Activated naive CD8-positive, alpha-beta T cell (primary cell): Measurements from ENCODE around the gene IQCE.

ENCODE experiments used
- H3K27ac Mint-ChIP-seq: one replicate; pipeline ENCODE4 v1.8.0; 2021; ENCODE audit warnings: mixed read lengths
- H3K27me3 Mint-ChIP-seq: one replicate; pipeline ENCODE4 v1.8.0; 2021; ENCODE audit warnings: mixed read lengths
- H3K36me3 Mint-ChIP-seq: one replicate; pipeline ENCODE4 v1.8.0; 2021; ENCODE audit warnings: mixed read lengths
- H3K4me1 Mint-ChIP-seq: one replicate; pipeline ENCODE4 v1.8.0; 2021; ENCODE audit warnings: low read depth, mixed read lengths
- H3K4me3 Mint-ChIP-seq: one replicate; pipeline ENCODE4 v1.8.0; 2021; ENCODE audit warnings: mild to moderate bottlenecking, mixed read lengths
- H3K9me3 Mint-ChIP-seq: one replicate; pipeline ENCODE4 v1.8.0; 2021; ENCODE audit warnings: low read depth, mixed read lengths

Gene IQCE

DNA sequence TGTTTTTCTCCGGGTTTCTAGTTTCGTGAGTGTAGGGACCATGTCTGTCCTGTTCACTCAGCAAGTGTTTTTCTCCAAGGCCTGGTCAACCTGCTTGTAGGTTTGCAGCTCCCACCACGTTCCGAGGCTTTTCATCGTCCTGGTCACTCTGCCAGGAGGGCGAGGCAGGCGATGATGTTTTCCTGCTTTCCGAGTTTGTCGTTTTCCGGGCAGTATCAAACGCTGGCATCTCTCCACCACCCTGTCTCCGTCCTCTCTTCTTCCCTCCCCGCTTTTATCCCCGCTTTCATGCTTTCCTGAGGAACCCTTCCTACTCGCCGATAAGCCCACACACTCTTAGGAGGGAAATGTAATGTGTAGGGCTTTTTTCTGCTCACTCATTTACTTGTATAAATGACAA is 11.2 kb downstream of the IQCE start:
- no peak overlapping the region for H3K27ac Mint-ChIP-seq
- peaks cover 11% of the 10 kb centered on the region for H3K36me3 Mint-ChIP-seq
- H3K9me3 Mint-ChIP-seq: no peaks in the 10 kb centered on the region
- H3K4me3 Mint-ChIP-seq: no peak overlapping the region
- peaks cover 6% of the 10 kb centered on the region for H3K4me1 Mint-ChIP-seq
- no peaks in the 10 kb centered on the region for H3K27me3 Mint-ChIP-seq

DNA sequence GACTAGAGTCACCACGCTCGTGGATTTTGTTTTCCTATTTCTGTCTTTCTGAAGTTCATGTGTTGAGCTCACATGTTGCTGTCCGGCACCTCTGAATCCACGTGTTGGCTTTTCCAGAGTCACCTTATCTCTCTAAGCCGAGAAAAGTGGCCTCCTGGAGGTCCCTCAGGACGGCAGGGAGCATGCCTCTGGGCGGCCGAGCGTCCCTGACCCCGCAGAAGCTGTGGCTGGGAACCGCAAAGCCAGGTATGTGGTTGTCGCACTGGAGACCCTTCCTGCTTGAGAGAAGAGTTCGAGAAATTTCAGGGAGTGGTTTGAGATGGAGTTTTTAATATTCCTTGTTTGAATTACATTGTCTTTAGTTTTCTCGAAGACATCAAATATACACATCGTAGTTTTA is 12.6 kb downstream of the IQCE start:
- H3K27ac Mint-ChIP-seq: no peak overlapping the region
- no peaks in the 10 kb centered on the region for H3K27me3 Mint-ChIP-seq
- peaks cover 13% of the 10 kb centered on the region for H3K36me3 Mint-ChIP-seq
- no peaks in the 10 kb centered on the region for H3K9me3 Mint-ChIP-seq
- H3K4me1 Mint-ChIP-seq: peaks cover 5% of the 10 kb centered on the region
- no peak overlapping the region for H3K4me3 Mint-ChIP-seq

DNA sequence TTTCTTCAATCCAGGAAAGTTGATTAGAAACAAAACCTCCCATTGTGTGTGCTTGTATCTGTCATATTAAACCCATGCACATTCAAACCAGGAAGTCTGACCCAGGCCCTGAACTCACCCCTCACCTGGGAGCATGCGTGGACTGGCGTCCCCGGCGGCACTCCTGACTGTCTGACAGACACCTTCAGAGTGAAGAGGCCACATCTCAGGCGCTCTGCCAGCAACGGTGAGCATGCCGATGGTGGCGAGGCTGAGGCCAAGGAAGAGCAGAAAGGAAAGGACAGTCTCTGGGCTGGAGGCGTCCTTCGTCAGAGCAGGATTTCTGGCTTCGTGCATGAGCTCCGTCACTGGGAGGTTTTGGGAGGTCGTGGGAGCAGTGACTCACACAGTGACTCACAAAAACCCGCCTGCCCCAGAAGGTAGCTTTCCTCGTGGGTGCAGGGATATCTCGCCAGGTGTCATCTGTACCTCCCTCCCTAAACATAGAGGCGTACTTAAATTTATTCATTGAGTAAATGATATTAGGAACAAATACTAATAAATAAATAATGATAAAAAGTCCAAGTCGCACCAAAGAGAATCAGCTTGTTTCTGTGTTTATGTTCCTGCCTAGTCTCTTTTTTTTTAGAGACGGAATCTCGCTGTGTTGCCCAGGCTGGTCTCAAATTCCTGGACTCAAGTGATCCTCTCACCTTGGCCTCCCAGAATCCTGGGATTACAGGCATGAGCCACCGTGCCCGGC is 13.5 kb downstream of the IQCE start:
- H3K9me3 Mint-ChIP-seq: no peaks in the 10 kb centered on the region
- peaks cover 5% of the 10 kb centered on the region for H3K4me1 Mint-ChIP-seq
- no peaks in the 10 kb centered on the region for H3K27me3 Mint-ChIP-seq
- H3K4me3 Mint-ChIP-seq: no peak overlapping the region
- H3K36me3 Mint-ChIP-seq: peaks cover 13% of the 10 kb centered on the region
- H3K27ac Mint-ChIP-seq: no peak overlapping the region

DNA sequence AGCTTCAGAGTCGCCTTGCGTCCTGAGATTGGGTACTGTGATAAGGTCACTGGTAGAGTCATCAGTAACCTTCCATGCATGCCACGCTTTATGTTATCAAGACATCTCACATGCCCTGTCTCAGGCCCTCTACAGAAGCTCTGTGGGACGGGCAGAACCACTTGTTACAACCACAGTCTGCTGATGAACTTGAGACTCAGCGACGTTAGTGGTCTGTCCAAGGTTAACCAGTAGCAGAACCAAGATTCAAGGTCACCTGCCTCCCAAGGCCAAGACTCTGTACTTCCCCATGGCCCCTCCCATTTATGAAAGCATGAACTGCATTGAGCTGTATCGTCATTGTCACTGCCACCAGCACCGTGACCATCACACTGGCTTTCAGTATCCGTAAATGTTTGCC is 15.0 kb downstream of the IQCE start:
- H3K27me3 Mint-ChIP-seq: no peaks in the 10 kb centered on the region
- no peaks in the 10 kb centered on the region for H3K9me3 Mint-ChIP-seq
- H3K36me3 Mint-ChIP-seq: peaks cover 13% of the 10 kb centered on the region
- H3K27ac Mint-ChIP-seq: no peak overlapping the region
- peaks cover 3% of the 10 kb centered on the region for H3K4me1 Mint-ChIP-seq
- H3K4me3 Mint-ChIP-seq: no peak overlapping the region

DNA sequence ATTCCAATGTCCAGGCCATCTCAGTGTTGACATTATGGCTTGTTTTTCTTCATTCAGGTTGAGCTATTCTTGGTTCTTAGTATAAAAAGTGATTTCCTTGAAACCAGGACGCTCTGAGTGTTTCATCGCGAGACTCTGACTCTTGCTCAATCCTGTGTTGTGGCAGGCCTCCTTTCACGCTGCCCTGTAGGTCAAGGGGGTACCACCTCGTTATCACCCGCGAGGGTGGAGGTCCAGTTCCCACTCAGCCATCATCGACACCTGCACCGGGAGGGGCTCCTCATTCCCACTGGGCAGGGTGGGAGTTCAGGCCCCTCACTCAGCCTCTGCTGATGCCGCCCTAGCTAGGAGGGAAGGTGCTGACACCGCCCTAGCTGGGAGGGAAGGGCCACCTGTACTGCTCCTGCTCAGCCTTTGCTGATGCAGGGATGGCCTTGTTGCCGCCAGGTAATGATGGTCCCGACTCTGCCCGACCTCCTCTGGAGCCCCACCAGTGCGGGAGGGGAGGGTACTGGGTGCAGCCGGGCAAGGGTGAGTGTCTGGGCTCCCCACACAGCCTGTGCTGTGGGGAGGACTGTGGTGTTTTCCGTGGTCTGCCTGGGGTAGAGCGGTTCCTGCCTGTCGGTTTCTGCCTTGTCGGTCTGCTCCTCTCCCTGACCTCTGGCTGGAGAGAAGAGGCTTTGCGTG is 16.4 kb downstream of the IQCE start:
- Mint-ChIP-seq H3K9me3 (no peaks in the 10 kb centered on the region), H3K27me3 (no peaks in the 10 kb centered on the region), H3K4me3 (no peak overlapping the region), H3K27ac (no peak overlapping the region), H3K36me3 (peaks cover 13% of the 10 kb centered on the region), H3K4me1 (peaks cover 3% of the 10 kb centered on the region)

DNA sequence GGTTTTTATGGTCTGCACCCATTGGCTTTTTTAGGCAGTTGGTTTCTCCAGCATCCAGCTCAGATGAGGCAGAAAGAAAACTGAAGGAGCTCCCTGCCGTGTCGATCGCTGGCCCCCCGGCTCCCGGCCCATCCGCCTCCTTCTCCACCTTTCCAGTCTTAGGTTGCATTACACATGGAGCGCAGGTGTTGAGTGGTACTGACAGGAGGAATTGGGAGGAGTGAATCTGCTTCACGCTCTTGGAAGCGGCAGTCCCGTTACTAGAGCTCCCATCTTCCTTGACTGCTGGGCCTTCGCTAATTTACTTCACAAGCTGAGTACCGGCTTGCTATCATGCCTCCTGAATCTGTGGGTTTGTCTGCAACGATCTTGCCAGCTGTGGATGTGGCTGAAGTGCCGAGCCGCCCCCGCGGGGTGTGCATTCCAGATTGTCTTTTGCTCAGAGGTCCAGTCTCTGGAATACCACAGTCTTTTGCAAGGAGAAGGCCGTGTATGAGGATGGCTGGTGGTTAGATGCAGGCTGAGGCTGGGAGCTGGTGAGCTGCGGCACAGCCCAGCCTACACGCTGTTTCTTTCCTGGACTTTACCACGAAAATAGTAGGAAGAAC is 17.1 kb downstream of the IQCE start:
- peaks cover 3% of the 10 kb centered on the region for H3K4me1 Mint-ChIP-seq
- H3K27ac Mint-ChIP-seq: no peak overlapping the region
- no peak overlapping the region for H3K4me3 Mint-ChIP-seq
- H3K9me3 Mint-ChIP-seq: no peaks in the 10 kb centered on the region
- peaks cover 13% of the 10 kb centered on the region for H3K36me3 Mint-ChIP-seq
- H3K27me3 Mint-ChIP-seq: no peaks in the 10 kb centered on the region

DNA sequence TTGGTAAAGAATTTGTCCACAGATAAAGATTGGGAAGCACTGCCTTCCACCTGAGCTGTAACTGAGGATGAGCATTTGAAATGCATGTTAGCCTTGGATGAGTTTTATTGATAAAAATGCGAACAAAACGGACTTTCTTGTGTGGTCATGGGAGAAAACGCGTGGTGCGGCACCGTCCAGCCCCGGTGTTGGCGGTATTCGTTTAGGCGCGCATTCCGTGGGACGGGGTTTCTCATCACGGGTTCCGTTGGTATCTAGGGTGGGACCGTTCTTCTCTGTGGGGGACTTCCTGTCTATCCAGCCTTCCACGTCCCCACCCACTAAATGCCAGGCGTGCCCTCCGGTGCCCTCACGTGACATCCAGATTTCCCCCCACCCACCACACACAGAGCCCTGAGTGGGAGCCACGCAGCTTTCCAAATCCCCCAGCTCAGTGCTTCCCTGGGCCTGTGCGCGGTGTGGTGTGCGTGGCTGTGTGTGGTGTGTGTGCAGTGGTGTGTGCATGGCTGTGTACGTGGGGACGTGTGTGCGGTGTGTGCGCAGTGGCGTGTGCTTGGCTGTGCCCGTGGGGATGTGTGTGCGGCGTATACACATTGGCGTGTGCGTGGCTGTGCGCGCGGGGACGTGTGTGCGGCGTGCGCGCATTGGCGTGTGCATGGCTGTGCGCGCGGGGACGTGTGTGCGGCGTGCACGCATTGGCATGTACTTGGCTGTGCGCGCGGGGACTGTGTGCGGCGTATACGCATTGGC is 18.1 kb downstream of the IQCE start:
- Mint-ChIP-seq H3K27me3 (no peaks in the 10 kb centered on the region), H3K4me3 (no peak overlapping the region), H3K4me1 (peaks cover 3% of the 10 kb centered on the region), H3K36me3 (peaks cover 13% of the 10 kb centered on the region), H3K9me3 (no peaks in the 10 kb centered on the region), H3K27ac (no peak overlapping the region)

DNA sequence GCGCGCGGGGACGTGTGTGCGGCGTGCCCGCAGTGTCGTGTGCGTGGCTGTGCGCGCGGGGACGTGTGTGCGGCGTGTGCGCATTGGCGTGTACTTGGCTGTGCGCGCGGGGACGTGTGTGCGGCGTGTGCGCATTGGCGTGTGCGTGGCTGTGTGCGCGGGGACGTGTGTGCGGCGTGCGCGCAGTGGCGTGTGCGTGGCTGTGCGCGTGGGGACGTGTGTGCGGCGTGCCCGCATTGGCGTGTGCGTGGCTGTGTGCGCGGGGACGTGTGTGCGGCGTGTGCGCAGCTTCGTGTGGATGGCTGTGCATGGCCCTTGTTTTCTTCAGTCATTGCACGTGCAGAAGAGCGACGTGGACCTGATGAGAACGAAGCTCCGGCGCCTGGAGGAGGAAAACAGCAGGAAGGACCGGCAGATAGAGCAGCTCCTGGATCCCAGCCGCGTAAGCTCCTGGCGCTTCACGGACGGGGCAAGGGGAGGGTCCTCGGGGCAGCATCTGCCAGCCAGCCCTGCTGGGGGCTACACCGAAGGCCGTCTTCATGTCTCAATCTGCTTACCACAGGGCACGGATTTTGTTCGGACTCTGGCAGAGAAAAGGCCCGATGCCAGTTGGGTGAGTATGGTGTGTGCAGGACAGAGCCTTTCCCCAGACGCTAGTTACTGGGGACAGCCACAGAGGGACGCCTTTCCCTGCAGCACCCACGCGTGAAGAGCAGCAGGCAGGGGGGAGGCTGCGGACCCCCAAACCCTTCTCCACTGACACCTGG is 19.3 kb downstream of the IQCE start:
- H3K27ac Mint-ChIP-seq: no peak overlapping the region
- H3K9me3 Mint-ChIP-seq: no peaks in the 10 kb centered on the region
- peaks cover 11% of the 10 kb centered on the region for H3K36me3 Mint-ChIP-seq
- H3K27me3 Mint-ChIP-seq: no peaks in the 10 kb centered on the region
- H3K4me1 Mint-ChIP-seq: no peaks in the 10 kb centered on the region
- H3K4me3 Mint-ChIP-seq: no peak overlapping the region

DNA sequence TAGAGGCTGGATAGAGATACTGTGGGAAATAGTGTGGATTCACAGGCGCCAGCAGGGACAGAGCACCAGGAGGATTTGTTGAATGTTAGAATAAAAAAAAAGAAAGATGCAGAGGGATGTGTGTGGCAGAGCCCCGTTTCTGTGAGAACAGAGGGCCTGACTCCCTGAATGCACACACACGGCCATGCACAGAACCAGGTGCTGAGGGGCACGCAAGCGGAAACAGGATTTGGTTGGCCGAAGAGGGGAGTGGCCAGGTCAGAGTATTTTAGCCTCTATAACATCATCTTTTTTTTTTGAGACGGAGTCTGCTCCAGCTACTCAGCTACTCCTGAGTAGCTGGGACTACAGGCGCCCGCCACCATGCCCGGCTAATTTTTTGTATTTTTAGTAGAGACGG is 21.9 kb downstream of the IQCE start:
- H3K4me3 Mint-ChIP-seq: no peak overlapping the region
- H3K4me1 Mint-ChIP-seq: no peaks in the 10 kb centered on the region
- no peaks in the 10 kb centered on the region for H3K9me3 Mint-ChIP-seq
- peaks cover 2% of the 10 kb centered on the region for H3K36me3 Mint-ChIP-seq
- no peaks in the 10 kb centered on the region for H3K27me3 Mint-ChIP-seq
- no peak overlapping the region for H3K27ac Mint-ChIP-seq

DNA sequence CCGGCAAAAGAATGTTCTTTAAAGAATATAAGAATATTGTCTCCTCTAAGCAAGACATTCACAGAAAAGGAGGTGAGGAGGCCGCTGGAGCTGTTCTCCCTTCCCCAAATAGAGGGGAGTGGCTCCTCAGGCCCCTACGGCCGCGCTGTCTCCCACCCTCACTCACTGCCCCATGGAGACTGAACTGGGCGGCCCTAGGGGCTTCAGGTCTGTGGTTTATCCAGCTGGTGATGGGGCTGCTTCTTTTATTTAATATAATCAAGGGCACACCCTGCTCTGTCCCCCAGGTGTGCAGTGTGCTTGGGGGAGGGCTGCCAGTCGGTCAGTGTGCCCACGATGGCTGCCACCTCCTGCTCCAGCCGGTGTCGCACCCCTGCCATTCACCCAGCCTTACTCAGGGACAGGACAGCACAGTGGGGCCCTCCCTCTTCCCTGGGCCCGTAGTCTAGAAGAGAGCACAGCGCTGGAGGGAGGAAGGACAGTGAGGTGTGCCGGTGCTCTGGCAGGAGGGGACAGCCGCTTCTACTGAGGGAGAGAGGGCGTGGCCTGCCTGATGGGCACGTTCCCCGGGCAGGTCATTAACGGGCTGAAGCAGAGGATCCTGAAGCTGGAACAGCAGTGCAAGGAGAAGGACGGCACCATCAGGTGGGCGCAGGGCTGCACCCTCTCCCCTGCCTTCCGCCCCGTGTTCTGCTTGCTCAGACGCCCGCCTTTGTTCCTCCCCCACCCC is 23.4 kb downstream of the IQCE start:
- H3K4me1 Mint-ChIP-seq: no peaks in the 10 kb centered on the region
- no peak overlapping the region for H3K27ac Mint-ChIP-seq
- H3K27me3 Mint-ChIP-seq: no peaks in the 10 kb centered on the region
- H3K9me3 Mint-ChIP-seq: no peaks in the 10 kb centered on the region
- H3K4me3 Mint-ChIP-seq: no peak overlapping the region
- no peaks in the 10 kb centered on the region for H3K36me3 Mint-ChIP-seq

DNA sequence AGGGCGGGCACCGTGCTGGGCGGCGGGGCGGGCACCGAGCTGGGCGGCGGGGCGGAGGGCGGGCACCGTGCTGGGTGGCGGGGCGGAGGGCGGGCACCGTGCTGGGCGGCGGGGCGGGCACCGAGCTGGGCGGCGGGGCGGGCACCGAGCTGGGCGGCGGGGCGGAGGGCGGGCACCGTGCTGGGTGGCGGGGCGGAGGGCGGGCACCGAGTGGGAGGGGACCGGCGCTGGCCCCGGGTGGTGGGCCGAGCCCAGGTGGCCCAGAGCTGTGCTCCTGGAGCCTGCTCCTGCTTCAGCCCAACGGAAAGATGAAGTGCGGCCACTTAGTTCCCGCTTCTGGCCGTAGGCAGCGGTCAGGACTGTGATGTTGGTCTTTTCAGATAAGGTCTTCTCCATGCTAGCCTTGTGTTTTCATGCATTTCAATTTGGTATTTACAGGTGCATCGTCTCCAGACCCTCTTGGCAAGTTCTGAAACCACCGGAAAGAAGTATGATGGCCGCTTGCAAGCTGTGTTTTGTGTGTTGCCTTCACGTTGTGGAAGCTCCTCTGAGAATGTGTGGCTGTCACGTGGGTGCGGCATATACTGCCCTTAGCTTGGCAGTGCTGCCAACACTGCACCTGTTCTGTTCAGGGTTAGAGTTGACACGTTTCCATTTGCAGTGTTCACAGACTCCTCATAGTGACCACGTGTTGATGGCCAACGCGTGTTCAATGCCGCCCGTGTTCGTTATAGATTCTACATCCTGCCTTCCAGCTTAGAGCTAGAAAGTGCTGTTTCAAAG is 25.2 kb downstream of the IQCE start:
- no peak overlapping the region for H3K27ac Mint-ChIP-seq
- H3K9me3 Mint-ChIP-seq: no peaks in the 10 kb centered on the region
- H3K27me3 Mint-ChIP-seq: no peaks in the 10 kb centered on the region
- no peak overlapping the region for H3K4me3 Mint-ChIP-seq
- H3K36me3 Mint-ChIP-seq: no peaks in the 10 kb centered on the region
- H3K4me1 Mint-ChIP-seq: no peaks in the 10 kb centered on the region

DNA sequence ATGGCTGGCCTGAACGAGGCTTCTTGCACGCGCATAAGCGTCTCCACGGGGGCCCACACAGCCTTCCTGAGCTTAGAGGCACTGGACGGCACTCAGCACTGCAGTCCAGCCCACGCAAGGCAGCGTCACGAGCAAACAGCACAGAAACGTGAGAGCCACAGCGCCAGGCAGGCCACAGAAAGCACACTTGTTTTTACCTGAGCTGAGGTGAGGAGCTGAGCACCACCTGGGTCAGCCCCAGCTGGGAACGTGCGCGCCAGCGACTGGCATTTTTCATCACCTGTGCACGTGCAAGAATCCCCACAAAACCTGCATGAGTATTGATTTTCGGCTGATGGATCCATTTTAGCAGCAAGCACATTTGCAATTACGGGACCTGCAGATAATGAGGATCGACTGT is 26.7 kb downstream of the IQCE start:
- no peak overlapping the region for H3K4me3 Mint-ChIP-seq
- no peaks in the 10 kb centered on the region for H3K4me1 Mint-ChIP-seq
- no peaks in the 10 kb centered on the region for H3K27me3 Mint-ChIP-seq
- no peaks in the 10 kb centered on the region for H3K36me3 Mint-ChIP-seq
- H3K27ac Mint-ChIP-seq: no peak overlapping the region
- H3K9me3 Mint-ChIP-seq: no peaks in the 10 kb centered on the region

DNA sequence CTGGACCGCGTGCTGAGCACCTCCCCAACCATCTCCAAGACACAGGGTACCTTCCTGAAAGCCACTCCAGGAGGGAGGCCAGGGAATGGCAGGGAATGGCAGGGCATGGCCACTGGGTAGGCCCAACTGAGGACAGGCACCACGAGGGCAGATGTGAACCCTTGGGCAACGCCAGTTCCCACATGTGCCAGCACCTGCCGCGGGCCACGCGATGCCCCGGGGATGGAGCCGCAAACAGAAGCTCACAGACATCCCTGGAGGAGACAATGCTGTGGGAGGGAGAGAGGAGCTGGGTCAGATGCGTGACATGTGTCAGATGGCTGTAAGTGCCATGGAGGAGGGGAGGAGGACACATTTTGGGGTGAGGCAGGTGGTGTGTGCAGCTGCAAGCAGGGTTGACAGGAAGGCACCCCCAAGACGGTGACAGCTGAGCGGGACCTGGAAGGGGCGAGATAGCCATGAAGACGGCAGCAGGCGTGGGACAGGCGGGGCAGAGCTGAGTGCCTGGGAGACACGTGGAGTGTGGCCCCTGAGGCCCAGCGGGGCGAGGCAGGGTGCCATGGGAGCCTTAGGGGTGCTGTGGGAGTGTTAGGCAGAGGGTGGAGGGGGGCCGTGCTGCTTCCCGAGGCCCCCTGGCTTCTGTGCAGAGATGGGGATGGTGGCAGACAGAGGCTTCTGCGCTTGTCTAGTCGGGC is 27.7 kb downstream of the IQCE start:
- Mint-ChIP-seq H3K9me3 (no peaks in the 10 kb centered on the region), H3K4me3 (no peak overlapping the region), H3K27me3 (no peaks in the 10 kb centered on the region), H3K36me3 (peaks cover 2% of the 10 kb centered on the region), H3K4me1 (no peaks in the 10 kb centered on the region), H3K27ac (no peak overlapping the region)
